Panc1 (cell line): ENCODE data around the gene CHST8. TPM values are rescaled to one million over a fixed set of nuclear protein-coding genes. Genes with fewer than 3 reads are reported as not detected.
A peak's percentile ranks its signal among the peaks of the same experiment; 100 is the strongest.

Source experiments
- ATAC-seq: fragments of 200-7000 bp; cut with Tn5 transposase; 2 replicates; pipeline ENCODE4 v1.9.1; 2020; ENCODE audit warnings: mild to moderate bottlenecking, moderate library complexity
- BruUV-seq: library from RNA; stranded (reverse); fragments of 400-500 nt; replicated peaks from 2 replicates; lab custom pipeline; 2021; lab: Mats Ljungman, UMichigan
- CTCF ChIA-PET: fragments of 300-600 bp; sonication (Branson Sonifier 250); formaldehyde crosslinking; loops from one replicate; lab custom pipeline; 2022; ENCODE audit warnings: antibody characterized with exemption; lab: Charles Lee
- POLR2A ChIA-PET: fragments of 300-600 bp; sonication (Branson Sonifier 250); formaldehyde crosslinking; loops from one replicate; lab custom pipeline; 2022; ENCODE audit warnings: antibody characterized with exemption; lab: Charles Lee
- DNase-seq: peaks from one replicate; pipeline ENCODE4 v3.0.0-alpha.2; 2010; ENCODE audit warnings: low read depth, low spot score
- H3K27ac ChIP-seq: 2 replicates; pipeline ENCODE4 v1.5.1; 2011; ENCODE audit warnings: mild to moderate bottlenecking, low read length, inconsistent platforms
- H3K27me3 ChIP-seq: fragments of 200-500 bp; sonication (Bioruptor generic); 2 replicates; pipeline ENCODE4 v1.6.0; 2014; ENCODE audit warnings: low read length, inconsistent platforms; ENCODE audit not compliant: control insufficient read depth, insufficient read depth
- H3K36me3 ChIP-seq: fragments of 200-500 bp; sonication (Bioruptor generic); 2 replicates; pipeline ENCODE4 v1.5.1; 2014; ENCODE audit warnings: inconsistent platforms, mild to moderate bottlenecking, low read length, moderate library complexity; ENCODE audit not compliant: control insufficient read depth, insufficient read depth
- H3K4me1 ChIP-seq: 2 replicates; pipeline ENCODE4 v1.5.1; 2011; ENCODE audit warnings: inconsistent platforms, mild to moderate bottlenecking, low read length, moderate library complexity; ENCODE audit not compliant: control insufficient read depth, insufficient read depth
- H3K4me3 ChIP-seq, 2 experiments: 2 replicates each; pipeline ENCODE4 v1.5.1; 2011 to 2012; ENCODE audit warnings: low read depth in 2 of 2, low read length in 2 of 2, mild to moderate bottlenecking in 2 of 2, inconsistent platforms in 1 of 2, moderate library complexity in 1 of 2
- H3K9me3 ChIP-seq: fragments of 200-500 bp; sonication (Bioruptor generic); 2 replicates; pipeline ENCODE4 v1.5.1; 2014; ENCODE audit warnings: low read depth, mild to moderate bottlenecking, inconsistent platforms, low read length, moderate library complexity; ENCODE audit not compliant: control insufficient read depth, insufficient read depth
- CTCF ChIP-seq: fragments of 450-650 bp; IDR thresholded peaks from 2 replicates; pipeline ENCODE4 v1.5.1; 2017; ENCODE audit warnings: mild to moderate bottlenecking
- POLR2AphosphoS5 ChIP-seq: IDR thresholded peaks from 2 replicates; pipeline ENCODE4 v1.6.1; 2012; ENCODE audit warnings: mild to moderate bottlenecking, low read depth, low read length, moderate library complexity
- REST ChIP-seq, 2 experiments: IDR thresholded peaks; 2 replicates each; pipeline ENCODE4 v1.6.1; 2011 to 2012; ENCODE audit warnings: low read depth in 2 of 2, control low read depth in 1 of 2, low read length in 1 of 2, mild to moderate bottlenecking in 1 of 2, moderate library complexity in 1 of 2; ENCODE audit not compliant: insufficient read depth in 1 of 2
- SIN3A ChIP-seq: IDR thresholded peaks from 2 replicates; pipeline ENCODE4 v1.6.1; 2012; ENCODE audit warnings: low read depth, mild to moderate bottlenecking, low read length, moderate library complexity, borderline replicate concordance; ENCODE audit not compliant: insufficient read depth
- TCF7L2 ChIP-seq: IDR thresholded peaks from 2 replicates; pipeline ENCODE4 v1.6.1; 2011; ENCODE audit warnings: mild to moderate bottlenecking, low read depth, low read length, inconsistent platforms
- in situ Hi-C: cut with HindIII; loops from 2 replicates; pipeline ENCODE4 v1.10.0; 2016; ENCODE audit warnings: low sequenced_read_pairs, low pct_unique_long_range_greater_than_20kb
- intact Hi-C: fragments of 100-400 bp; cut with micrococcal nuclease; formaldehyde crosslinking; loops from one replicate; pipeline ENCODE4 v1.10.0; 2022; ENCODE audit not compliant: unreplicated experiment
- total RNA-seq: library from RNA; stranded (reverse); gene quantifications from one replicate; pipeline ENCODE4 v1.2.1, GENCODE V29; 2021; ENCODE audit not compliant: unreplicated experiment

Gene CHST8
- total RNA-seq, 1 experiment from 2014 or later = 0.28 TPM

GRCh38 chr19:33819506-33819879 is 197.7 kb downstream of the CHST8 start:
- CTCF ChIA-PET = no interaction called here
- Histone ChIP-seq H3K36me3 (no peaks in the 10 kb centered on the region), H3K9me3 (no peaks in the 10 kb centered on the region), H3K4me1 (peaks cover 3% of the 10 kb centered on the region; the same call in 1 of the 2 replicates), H3K27me3 (no peaks in the 10 kb centered on the region), H3K27ac (0 out of 2 replicates have a peak overlapping the region, but pooled peaks have one; percentile 18), H3K4me3 (peak overlapping the region; percentile 24 to 53)
- ATAC-seq (no peak), DNase-seq (no peak)
- TF ChIP-seq CTCF (no peak), REST (IDR thresholded peaks at IDR 0.05; ENCODE audit: insufficient read depth in 1 of 2, low read depth in 2 of 2, low read length in 1 of 2) (no peak), TCF7L2 (no peak), SIN3A (no peak), POLR2AphosphoS5 (no peak)
- no TSS peak for BruUV-seq
- POLR2A ChIA-PET = no interaction called here
- intact Hi-C loops (no loop called here), in situ Hi-C loops (no loop called here)

DNA sequence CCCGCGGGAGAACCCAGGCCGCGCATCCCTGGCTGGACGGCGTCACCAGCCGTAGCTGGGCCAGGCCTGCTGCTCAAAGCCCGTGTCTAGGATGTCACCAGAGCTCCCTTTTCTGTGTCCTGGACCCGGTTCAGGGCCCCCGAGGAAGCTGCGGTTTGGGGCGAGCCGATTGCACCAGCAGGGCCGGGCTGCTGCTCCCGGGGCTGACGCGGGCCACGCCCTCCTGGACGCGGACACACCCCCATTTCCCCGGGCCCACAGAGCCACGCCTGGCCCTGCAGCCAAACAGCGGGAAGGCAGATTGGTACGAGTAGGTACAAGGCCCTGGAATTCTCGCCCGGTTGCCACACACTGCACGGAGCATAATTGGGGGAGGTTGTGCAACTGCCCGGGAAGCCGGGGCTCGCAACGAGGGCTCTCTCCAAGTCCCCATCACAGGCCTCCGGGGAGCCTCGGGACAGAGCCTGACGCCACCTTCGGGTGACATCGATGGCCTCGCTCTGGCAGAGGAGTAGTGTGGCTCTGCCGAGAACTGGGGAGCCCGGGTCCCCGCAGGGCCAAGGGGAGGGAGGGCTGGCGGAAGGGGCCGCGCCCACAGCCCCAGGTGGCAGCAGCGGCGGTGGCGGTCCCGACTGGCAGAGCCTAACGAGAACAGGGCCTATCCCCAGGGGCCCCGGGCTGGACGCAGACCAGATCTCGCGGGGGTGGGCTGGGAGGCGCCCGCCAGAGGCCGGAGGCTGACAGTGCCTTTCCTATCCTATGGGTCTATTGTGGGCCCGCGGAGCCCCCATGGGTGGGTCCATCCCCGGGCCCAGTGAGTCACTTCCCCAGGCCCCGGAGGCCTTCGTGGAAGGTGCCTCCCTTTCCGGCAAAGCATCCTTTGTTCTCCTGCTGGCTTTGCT is 198.4 kb downstream of the CHST8 start:
- TF ChIP-seq POLR2AphosphoS5 (no peak), CTCF (no peak), SIN3A (no peak), TCF7L2 (no peak), REST (IDR thresholded peaks at IDR 0.05; ENCODE audit: insufficient read depth in 1 of 2, low read depth in 2 of 2, low read length in 1 of 2) (no peak)
- intact Hi-C loops = no loop called here
- Histone ChIP-seq H3K4me3 (peak overlapping the region; percentile 24 to 53), H3K4me1 (peaks cover 3% of the 10 kb centered on the region; the same call in 1 of the 2 replicates), H3K9me3 (no peaks in the 10 kb centered on the region), H3K36me3 (no peaks in the 10 kb centered on the region), H3K27ac (0 out of 2 replicates have a peak overlapping the region, but pooled peaks have one; percentile 18), H3K27me3 (no peaks in the 10 kb centered on the region)
- in situ Hi-C loops = no loop called here
- BruUV-seq = no TSS peak
- CTCF ChIA-PET = no interaction called here
- DNase-seq = no peak
- ATAC-seq = peak; percentile 93
- POLR2A ChIA-PET = no interaction called here
